K562 (cell line): ENCODE results near the gene SMIM29. TPM values are rescaled to one million over a fixed set of nuclear protein-coding genes. Genes with fewer than 3 reads are reported as not detected.
A peak's percentile ranks its signal among the peaks of the same experiment; 100 is the strongest.

Source experiments
- ATAC-seq: fragments of 200-7000 bp; cut with Tn5 transposase; 3 replicates; pipeline ENCODE4 v1.9.1; 2020; ENCODE audit warnings: moderate library complexity
- BruUV-seq: library from RNA; stranded (reverse); fragments of 400-500 nt; replicated peaks from 2 replicates; lab custom pipeline; 2021; lab: Mats Ljungman, UMichigan
- CTCF ChIA-PET: fragments of 300-600 bp; formaldehyde crosslinking; extraction: SDS; loops from one replicate; lab custom pipeline; 2021; ENCODE audit warnings: low intra/inter-chr PET ratio; lab: Yijun Ruan, JAX
- POLR2A ChIA-PET: fragments of 300-600, 350-650 bp; sonication (Branson Sonifier 250); formaldehyde crosslinking; extraction: SDS; loops from one replicate; lab custom pipeline; 2021; ENCODE audit warnings: antibody characterized with exemption, inconsistent platforms; lab: Yijun Ruan, JAX
- DNase-seq, 4 experiments: peaks; one replicate each; pipeline versions ENCODE4 v3.0.0 to v3.0.0-alpha.2; 2011 to 2018; ENCODE audit warnings: low spot score in 3 of 4, mixed read lengths in 3 of 4; ENCODE audit errors: extremely low read depth in 1 of 4
- FAIRE-seq: peaks from 2 replicates; lab custom pipeline; 2011; peaks lifted over from hg19 to GRCh38; lab: Jason Lieb, UNC
- H2AFZ ChIP-seq: 2 replicates; pipeline ENCODE4 v1.6.0; 2011; ENCODE audit warnings: low read depth, low read length, control low read depth, inconsistent platforms
- H3K27ac ChIP-seq: fragments of 200-600 bp; 3 replicates; pipeline ENCODE4 v1.8.0; 2011; ENCODE audit warnings: low read depth, mild to moderate bottlenecking, control low read depth, inconsistent platforms, low read length, moderate library complexity, mixed read lengths; ENCODE audit errors: extremely low read depth
- H3K27me3 ChIP-seq, 2 experiments: fragments of 300-600 bp in 1 of 2; 2 replicates in 1 of 2; 3 replicates in 1 of 2; pipeline versions ENCODE4 v1.6.0 to v1.8.0; 2011; ENCODE audit warnings: inconsistent platforms in 2 of 2, low read length in 2 of 2, mild to moderate bottlenecking in 1 of 2, mixed read lengths in 1 of 2, moderate library complexity in 1 of 2; ENCODE audit not compliant: control insufficient read depth in 2 of 2, insufficient read depth in 2 of 2
- H3K36me3 ChIP-seq: fragments of 300-600 bp; 3 replicates; pipeline ENCODE4 v1.8.0; 2011; ENCODE audit warnings: mild to moderate bottlenecking, low read length, inconsistent platforms; ENCODE audit not compliant: control insufficient read depth, insufficient read depth
- H3K4me1 ChIP-seq, 2 experiments: fragments of 200-600 bp in 1 of 2; replicated peaks in 1 of 2; 2 replicates in 1 of 2; 3 replicates in 1 of 2; pipeline versions ENCODE4 v1.5.1 to v1.8.0; 2011; ENCODE audit warnings: inconsistent platforms in 2 of 2, low read length in 2 of 2, mild to moderate bottlenecking in 1 of 2, mixed read lengths in 1 of 2, moderate library complexity in 1 of 2; ENCODE audit not compliant: control insufficient read depth in 2 of 2, insufficient read depth in 2 of 2
- H3K4me2 ChIP-seq: 2 replicates; pipeline ENCODE4 v1.6.1; 2011; ENCODE audit warnings: low read length, control low read depth, inconsistent platforms, mixed read lengths; ENCODE audit not compliant: insufficient read depth
- H3K4me3 ChIP-seq: fragments of 200-600 bp; sonication (generic), shearing (Covaris generic); 2 replicates; pipeline ENCODE4 v1.5.1; 2016; ENCODE audit warnings: control low read depth, inconsistent platforms
- H3K79me2 ChIP-seq: fragments of 200-600 bp; 3 replicates; pipeline ENCODE4 v1.8.0; 2011; ENCODE audit warnings: low read length, inconsistent platforms; ENCODE audit not compliant: control insufficient read depth, insufficient read depth
- H3K9ac ChIP-seq, 2 experiments: 2 replicates each; pipeline versions ENCODE4 v1.6.0 to v1.6.1; 2011; ENCODE audit warnings: low read depth in 2 of 2, low read length in 2 of 2, control low read depth in 1 of 2, inconsistent platforms in 1 of 2, mild to moderate bottlenecking in 1 of 2, mixed read lengths in 1 of 2; ENCODE audit not compliant: insufficient read depth in 1 of 2
- H3K9me1 ChIP-seq: one replicate; pipeline ENCODE4 v1.6.0; 2011; ENCODE audit warnings: inconsistent platforms, mild to moderate bottlenecking, low read length, moderate library complexity; ENCODE audit not compliant: control insufficient read depth, insufficient read depth
- H3K9me3 ChIP-seq: replicated peaks from 2 replicates; pipeline ENCODE4 v1.5.1; 2011; ENCODE audit warnings: low read depth, low read length, inconsistent platforms; ENCODE audit not compliant: control insufficient read depth, insufficient read depth
- H4K20me1 ChIP-seq: replicated peaks from 2 replicates; pipeline ENCODE4 v1.6.1; 2011; ENCODE audit warnings: low read length, inconsistent platforms, mixed read lengths; ENCODE audit not compliant: control insufficient read depth, insufficient read depth
- CEBPG ChIP-seq, 3 experiments: fragments of 200-800 bp in 1 of 3; sonication (Bioruptor generic) in 1 of 3; sonication (generic) in 1 of 3; formaldehyde crosslinking in 1 of 3; IDR thresholded peaks in 2 of 3; conservative IDR thresholded peaks in 1 of 3; 2 replicates each; pipeline versions ENCODE4 v1.6.1 to v1.8.0; 2016 to 2022; ENCODE audit warnings: missing compliant biosample characterization in 2 of 3, missing genetic modification characterization in 2 of 3, mild to moderate bottlenecking in 1 of 3, missing genetic modification reagents in 1 of 3
- DPF2 ChIP-seq: fragments of 450-650 bp; IDR thresholded peaks from 2 replicates; pipeline ENCODE4 v1.6.1; 2016
- FOSL1 ChIP-seq: fragments of 200-800 bp; sonication (Bioruptor generic); conservative IDR thresholded peaks from 2 replicates; pipeline ENCODE4 v1.6.1; 2016; ENCODE audit warnings: missing genetic modification characterization, missing compliant biosample characterization
- HIVEP1 ChIP-seq: fragments of 250-450 bp; sonication (Bioruptor Pico); IDR thresholded peaks from 2 replicates; pipeline ENCODE4 v1.4.0; 2020; ENCODE audit warnings: mild to moderate bottlenecking
- KAT7 ChIP-seq: sonication (generic); formaldehyde crosslinking; IDR thresholded peaks from 2 replicates; pipeline ENCODE4 v1.8.0; 2022; ENCODE audit warnings: missing genetic modification reagents, mild to moderate bottlenecking, borderline replicate concordance
- MEIS2 ChIP-seq: fragments of 450-650 bp; IDR thresholded peaks from 2 replicates; pipeline ENCODE4 v1.6.1; 2014; ENCODE audit warnings: mild to moderate bottlenecking; ENCODE audit not compliant: partially characterized antibody
- RHOXF2B ChIP-seq: fragments of 250-450 bp; sonication (Bioruptor Pico); conservative IDR thresholded peaks from 2 replicates; pipeline ENCODE4 v1.5.1; 2021
- SMARCC2 ChIP-seq: fragments of 450-650 bp; IDR thresholded peaks from 2 replicates; pipeline ENCODE4 v1.6.1; 2017; ENCODE audit warnings: antibody characterized with exemption, moderate library complexity, mild to moderate bottlenecking, low read depth
- WGBS: fragments of 100-300 bp; shearing (Covaris generic); methylation state at CpG from one replicate; pipeline ENCODE4 v1.1.6; 2016; ENCODE audit warnings: low coverage, mixed read lengths; ENCODE audit not compliant: insufficient coverage; ENCODE audit errors: missing lambda C conversion rate; 5-methylcytosine and 5-hydroxymethylcytosine counted together
- in situ Hi-C: fragments of 300-500 bp; cut with MboI; formaldehyde crosslinking; loops from 4 replicates; pipeline ENCODE4 v1.15.0; 2018; ENCODE audit warnings: inconsistent platforms, mixed read lengths
- intact Hi-C: fragments of 100-400 bp; cut with micrococcal nuclease; formaldehyde crosslinking; loops from 2 replicates; pipeline ENCODE4 v1.14.2; 2022
- polyA plus RNA-seq, 8 experiments: library from polyadenylated mRNA; depleted of rRNA in 4 of 8; stranded (reverse) in 5 of 8; unstranded in 3 of 8; fragments of >200 nt; fragmentation: Nextera tagmentation in 2 of 8; fragmentation: Illumina TruSeq in 1 of 8; extraction: Ambion mirVana in 2 of 8; extraction: Trizol in 1 of 8; gene quantifications; 2 replicates each; pipeline versions ENCODE4 v1.2.1 to v1.2.3, GENCODE V29; 2011 to 2014; ENCODE audit warnings: inconsistent platforms in 1 of 8, missing spikeins in 1 of 8
- total RNA-seq, 7 experiments: library from RNA; depleted of rRNA in 6 of 7; stranded (reverse); fragments of >200 nt in 6 of 7; fragmentation: Illumina TruSeq in 2 of 7; extraction: Trizol in 2 of 7; gene quantifications; 2 replicates each; pipeline versions ENCODE4 v1.2.1 to v1.2.3, GENCODE V29; 2011 to 2021; ENCODE audit warnings: low replicate concordance in 1 of 7
- TF ChIP-seq, protein P1 (sequence below): sonication (generic); formaldehyde crosslinking; IDR thresholded peaks from 2 replicates; pipeline ENCODE4 v1.8.0; 2023; ENCODE audit warnings: mild to moderate bottlenecking, missing genetic modification reagents
- TF ChIP-seq, protein P2 (sequence below): IDR thresholded peaks from 2 replicates; pipeline ENCODE4 v1.6.1; 2012; ENCODE audit warnings: low read depth, low read length, improper control_type of control experiment, borderline replicate concordance
- TF ChIP-seq, protein P3 (sequence below), 2 experiments: fragments of 450-650 bp in 1 of 2; sonication (generic) in 1 of 2; formaldehyde crosslinking in 1 of 2; IDR thresholded peaks in 1 of 2; conservative IDR thresholded peaks in 1 of 2; 2 replicates each; pipeline versions ENCODE4 v1.6.1 to v1.8.1; 2016 to 2023; ENCODE audit warnings: mild to moderate bottlenecking in 2 of 2, moderate library complexity in 2 of 2, inconsistent platforms in 1 of 2, missing genetic modification reagents in 1 of 2

SMIM29 gene
- total and polyA plus RNA-seq, 9 of the 15 experiments (the other 6 are each of a cell fraction or from before 2014, with no cell fraction given) = 6.5 to 36.7 (median 20.9) TPM

DNA sequence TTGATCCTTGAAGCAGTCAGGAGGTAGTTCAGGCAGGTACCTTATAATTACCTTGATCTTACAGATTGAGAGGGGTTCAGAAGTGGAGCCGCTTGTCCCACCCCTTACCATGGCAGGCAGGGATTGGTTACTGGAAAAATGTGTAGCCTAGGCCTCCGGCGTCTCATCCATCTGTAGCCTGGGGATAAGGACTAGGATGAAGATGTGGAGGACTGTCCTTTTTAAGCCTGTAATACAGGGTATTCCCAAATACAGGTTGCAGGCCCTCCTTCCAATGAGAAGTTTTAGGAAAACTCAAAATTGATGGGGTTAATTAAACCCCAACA, 9.3 kb downstream of the SMIM29 start:
- H2AFZ ChIP-seq = no peak overlapping the region
- H3K9me1 ChIP-seq = no peaks in the 10 kb centered on the region
- peak overlapping the region; percentile 98 for H3K27ac ChIP-seq
- 5% methylated on average over 3 of the region's 3 CpGs for WGBS
- H3K27me3 ChIP-seq = no peaks in the 10 kb centered on the region
- ChIA-PET CTCF (no interaction called here), POLR2A (interaction anchor here (0.6 to 1.6 kb wide), 5 partner anchors 10 to 564 kb away, joined by 3 to 8 read pairs (median 4); no protein-coding TSS in a partner anchor)
- intact Hi-C loops (no loop called here), in situ Hi-C loops (no loop called here)
- H3K4me3 ChIP-seq = peak overlapping the region; percentile 85; the same call in 1 of the 2 replicates
- H3K9me3 ChIP-seq = no peaks in the 10 kb centered on the region
- H3K4me2 ChIP-seq = peak overlapping the region; percentile 85
- H4K20me1 ChIP-seq = peaks cover 44% of the 10 kb centered on the region
- ATAC-seq = no peak
- BruUV-seq = no TSS peak
- H3K36me3 ChIP-seq = peaks cover 66% of the 10 kb centered on the region
- peaks cover 78% of the 10 kb centered on the region for H3K79me2 ChIP-seq
- H3K9ac ChIP-seq = peak overlapping the region; percentile 97 to 99; a peak in 3 of 4 replicates
- no peak for FAIRE-seq
- DNase-seq = peak in 3 of 4 experiments; percentile 23 to 50 (median 34)
- peaks cover 71 to 76% of the 10 kb centered on the region in 2 experiments for H3K4me1 ChIP-seq
- TF ChIP-seq RHOXF2B (CRISPR knock-in tag) (no peak), FOSL1 (tag) (0 out of 2 replicates have a peak, but pooled peaks have one; percentile 3), HIVEP1 (CRISPR knock-in tag) (no peak), CEBPG (CRISPR knock-in tag; IDR thresholded peaks at IDR 0.05) (no peak), CEBPG (tag; conservative IDR thresholded peaks at IDR 0.05 in 1 of 2, IDR thresholded peaks at IDR 0.05 in 1 of 2) (no peak), DPF2 (0 out of 2 replicates have a peak, but pooled peaks have one; percentile 1), KAT7 (CRISPR knock-in tag) (0 out of 2 replicates have a peak, but pooled peaks have one; percentile 26), SMARCC2 (0 out of 2 replicates have a peak, but pooled peaks have one; percentile 4), MEIS2 (no peak)
- TF ChIP-seq, protein P1, sequence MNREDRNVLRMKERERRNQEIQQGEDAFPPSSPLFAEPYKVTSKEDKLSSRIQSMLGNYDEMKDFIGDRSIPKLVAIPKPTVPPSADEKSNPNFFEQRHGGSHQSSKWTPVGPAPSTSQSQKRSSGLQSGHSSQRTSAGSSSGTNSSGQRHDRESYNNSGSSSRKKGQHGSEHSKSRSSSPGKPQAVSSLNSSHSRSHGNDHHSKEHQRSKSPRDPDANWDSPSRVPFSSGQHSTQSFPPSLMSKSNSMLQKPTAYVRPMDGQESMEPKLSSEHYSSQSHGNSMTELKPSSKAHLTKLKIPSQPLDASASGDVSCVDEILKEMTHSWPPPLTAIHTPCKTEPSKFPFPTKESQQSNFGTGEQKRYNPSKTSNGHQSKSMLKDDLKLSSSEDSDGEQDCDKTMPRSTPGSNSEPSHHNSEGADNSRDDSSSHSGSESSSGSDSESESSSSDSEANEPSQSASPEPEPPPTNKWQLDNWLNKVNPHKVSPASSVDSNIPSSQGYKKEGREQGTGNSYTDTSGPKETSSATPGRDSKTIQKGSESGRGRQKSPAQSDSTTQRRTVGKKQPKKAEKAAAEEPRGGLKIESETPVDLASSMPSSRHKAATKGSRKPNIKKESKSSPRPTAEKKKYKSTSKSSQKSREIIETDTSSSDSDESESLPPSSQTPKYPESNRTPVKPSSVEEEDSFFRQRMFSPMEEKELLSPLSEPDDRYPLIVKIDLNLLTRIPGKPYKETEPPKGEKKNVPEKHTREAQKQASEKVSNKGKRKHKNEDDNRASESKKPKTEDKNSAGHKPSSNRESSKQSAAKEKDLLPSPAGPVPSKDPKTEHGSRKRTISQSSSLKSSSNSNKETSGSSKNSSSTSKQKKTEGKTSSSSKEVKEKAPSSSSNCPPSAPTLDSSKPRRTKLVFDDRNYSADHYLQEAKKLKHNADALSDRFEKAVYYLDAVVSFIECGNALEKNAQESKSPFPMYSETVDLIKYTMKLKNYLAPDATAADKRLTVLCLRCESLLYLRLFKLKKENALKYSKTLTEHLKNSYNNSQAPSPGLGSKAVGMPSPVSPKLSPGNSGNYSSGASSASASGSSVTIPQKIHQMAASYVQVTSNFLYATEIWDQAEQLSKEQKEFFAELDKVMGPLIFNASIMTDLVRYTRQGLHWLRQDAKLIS (CRISPR knock-in tag) = 0 out of 2 replicates have a peak, but pooled peaks have one; percentile 22
- TF ChIP-seq, protein P2, sequence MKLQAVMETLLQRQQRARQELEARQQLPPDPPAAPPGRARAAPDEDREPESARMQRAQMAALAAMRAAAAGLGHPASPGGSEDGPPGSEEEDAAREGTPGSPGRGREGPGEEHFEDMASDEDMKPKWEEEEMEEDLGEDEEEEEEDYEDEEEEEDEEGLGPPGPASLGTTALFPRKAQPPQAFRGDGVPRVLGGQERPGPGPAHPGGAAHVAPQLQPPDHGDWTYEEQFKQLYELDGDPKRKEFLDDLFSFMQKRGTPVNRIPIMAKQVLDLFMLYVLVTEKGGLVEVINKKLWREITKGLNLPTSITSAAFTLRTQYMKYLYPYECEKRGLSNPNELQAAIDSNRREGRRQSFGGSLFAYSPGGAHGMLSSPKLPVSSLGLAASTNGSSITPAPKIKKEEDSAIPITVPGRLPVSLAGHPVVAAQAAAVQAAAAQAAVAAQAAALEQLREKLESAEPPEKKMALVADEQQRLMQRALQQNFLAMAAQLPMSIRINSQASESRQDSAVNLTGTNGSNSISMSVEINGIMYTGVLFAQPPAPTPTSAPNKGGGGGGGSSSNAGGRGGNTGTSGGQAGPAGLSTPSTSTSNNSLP = no peak
- TF ChIP-seq, protein P3, sequence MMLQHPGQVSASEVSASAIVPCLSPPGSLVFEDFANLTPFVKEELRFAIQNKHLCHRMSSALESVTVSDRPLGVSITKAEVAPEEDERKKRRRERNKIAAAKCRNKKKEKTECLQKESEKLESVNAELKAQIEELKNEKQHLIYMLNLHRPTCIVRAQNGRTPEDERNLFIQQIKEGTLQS (IDR thresholded peaks at IDR 0.05) = no peak; the same call in 1 of the 2 replicates
- TF ChIP-seq, protein P3 (CRISPR knock-in tag; conservative IDR thresholded peaks at IDR 0.05) = 0 out of 2 replicates have a peak, but pooled peaks have one; percentile 8
